Neuronal stem cell (in vitro differentiated cells): Measurements from ENCODE around the gene LTBP1.
"Not testable (repeated sequence)": the region's sequence is repeated elsewhere in the genome, so short reads cannot be mapped to it uniquely, and the experiment has no call there.

Experiments
- DNase-seq: peaks from one replicate; pipeline ENCODE4 v3.0.0-alpha.2; 2013; ENCODE audit warnings: low spot score
- H2AFZ ChIP-seq: one replicate; pipeline ENCODE4 v1.6.1; 2013; ENCODE audit warnings: mild to moderate bottlenecking, low read length, inconsistent platforms
- H2AK5ac ChIP-seq: 2 replicates; pipeline ENCODE4 v1.6.1; 2013; ENCODE audit warnings: low read depth, mild to moderate bottlenecking, inconsistent platforms, low read length, moderate library complexity, mixed read lengths
- H2BK120ac ChIP-seq: 2 replicates; pipeline ENCODE4 v1.6.1; 2013; ENCODE audit warnings: low read depth, mild to moderate bottlenecking, inconsistent platforms, low read length, moderate library complexity, mixed read lengths
- H2BK12ac ChIP-seq: one replicate; pipeline ENCODE4 v1.6.1; 2013; ENCODE audit warnings: low read length, inconsistent platforms
- H2BK15ac ChIP-seq: 2 replicates; pipeline ENCODE4 v1.6.1; 2013; ENCODE audit warnings: mild to moderate bottlenecking, low read length, inconsistent platforms, mixed read lengths
- H2BK5ac ChIP-seq: one replicate; pipeline ENCODE4 v1.6.1; 2013; ENCODE audit warnings: inconsistent platforms, mild to moderate bottlenecking, low read length, moderate library complexity
- H3K14ac ChIP-seq: one replicate; pipeline ENCODE4 v1.6.1; 2013; ENCODE audit warnings: low read length, inconsistent platforms
- H3K18ac ChIP-seq: 2 replicates; pipeline ENCODE4 v1.6.1; 2013; ENCODE audit warnings: low read length, inconsistent platforms
- H3K23ac ChIP-seq: 2 replicates; pipeline ENCODE4 v1.6.1; 2013; ENCODE audit warnings: low read depth, mild to moderate bottlenecking, mixed read lengths, low read length, inconsistent platforms; ENCODE audit not compliant: poor library complexity
- H3K27ac ChIP-seq: replicated peaks from 3 replicates; pipeline ENCODE4 v1.5.1; 2013; ENCODE audit warnings: low read length, inconsistent platforms
- H3K27me3 ChIP-seq, 3 experiments: 2 replicates each; pipeline ENCODE4 v1.6.1; 2013; ENCODE audit warnings: low read length in 3 of 3, mild to moderate bottlenecking in 2 of 3, inconsistent platforms in 1 of 3, low read depth in 1 of 3, mixed read lengths in 1 of 3, moderate library complexity in 1 of 3; ENCODE audit not compliant: control insufficient read depth in 3 of 3, insufficient read depth in 3 of 3
- H3K36me3 ChIP-seq, 2 donors: replicated peaks in 1 of 2; 2 replicates each; pipeline ENCODE4 v1.6.1; 2013; ENCODE audit warnings: low read length in 2 of 2; ENCODE audit not compliant: control insufficient read depth in 2 of 2, insufficient read depth in 2 of 2
- H3K4ac ChIP-seq: 2 replicates; pipeline ENCODE4 v1.6.1; 2013; ENCODE audit warnings: inconsistent platforms, mild to moderate bottlenecking, low read length, moderate library complexity
- H3K4me1 ChIP-seq, 2 donors: 1 replicate in 1 of 2; 2 replicates in 1 of 2; pipeline ENCODE4 v1.6.1; 2013; ENCODE audit warnings: low read length in 2 of 2, low read depth in 1 of 2; ENCODE audit not compliant: control insufficient read depth in 2 of 2, insufficient read depth in 1 of 2
- H3K4me2 ChIP-seq: one replicate; pipeline ENCODE4 v1.6.1; 2013; ENCODE audit warnings: mild to moderate bottlenecking, low read length, inconsistent platforms; ENCODE audit not compliant: insufficient read depth, poor library complexity, severe bottlenecking
- H3K4me3 ChIP-seq, 2 donors: 2 replicates each; pipeline ENCODE4 v1.5.1; 2013; ENCODE audit warnings: low read length in 2 of 2, mild to moderate bottlenecking in 2 of 2, inconsistent platforms in 1 of 2, moderate library complexity in 1 of 2
- H3K79me1 ChIP-seq: one replicate; pipeline ENCODE4 v1.6.1; 2013; ENCODE audit warnings: low read depth, mild to moderate bottlenecking, inconsistent platforms, low read length, moderate library complexity
- H3K9ac ChIP-seq: one replicate; pipeline ENCODE4 v1.6.1; 2013; ENCODE audit warnings: mild to moderate bottlenecking, low read depth, low read length, inconsistent platforms; ENCODE audit not compliant: poor library complexity
- H3K9me3 ChIP-seq, 2 donors: replicated peaks in 1 of 2; 2 replicates each; pipeline versions ENCODE3 to v1.6.1; 2013; ENCODE audit warnings: low read length in 2 of 2, mild to moderate bottlenecking in 2 of 2, inconsistent platforms in 1 of 2, low read depth in 1 of 2, mixed read lengths in 1 of 2, moderate library complexity in 1 of 2; ENCODE audit not compliant: control insufficient read depth in 2 of 2, insufficient read depth in 1 of 2
- H4K8ac ChIP-seq: one replicate; pipeline ENCODE4 v1.6.1; 2013; ENCODE audit warnings: low read depth, mild to moderate bottlenecking, inconsistent platforms, low read length, moderate library complexity
- H4K91ac ChIP-seq: one replicate; pipeline ENCODE4 v1.6.1; 2013; ENCODE audit warnings: low read length, low read depth, mild to moderate bottlenecking, inconsistent platforms; ENCODE audit not compliant: poor library complexity
- WGBS, 2 donors: extraction: QIAGEN DNeasy Blood & Tissue Kit; methylation state at CpG; one replicate each; pipeline ENCODE4 v1.1.7; 2013; ENCODE audit warnings: missing lambda C conversion rate in 2 of 2, mixed read lengths in 1 of 2; ENCODE audit not compliant: insufficient read length in 2 of 2, insufficient replicate concordance in 1 of 2; ENCODE audit errors: extremely low coverage in 2 of 2; 5-methylcytosine and 5-hydroxymethylcytosine counted together

LTBP1 gene

GRCh38 chr2:33052795-33053194 lies 106.0 kb downstream of the LTBP1 start:
- H3K18ac ChIP-seq, H3K4me3 ChIP-seq, H3K27me3 ChIP-seq, H2BK5ac ChIP-seq, H2AFZ ChIP-seq, H4K91ac ChIP-seq, H3K4ac ChIP-seq, H3K27ac ChIP-seq, H2AK5ac ChIP-seq, H3K36me3 ChIP-seq, H3K4me2 ChIP-seq, H2BK12ac ChIP-seq, H3K23ac ChIP-seq, H2BK120ac ChIP-seq, H3K9ac ChIP-seq, DNase-seq, H2BK15ac ChIP-seq, H3K79me1 ChIP-seq, H3K9me3 ChIP-seq, H4K8ac ChIP-seq, H3K4me1 ChIP-seq, H3K14ac ChIP-seq: not testable (repeated sequence)
- WGBS, 2 donors, result no CpG with 5 or more reads among the region's 11 CpGs

GRCh38 chr2:33056170-33056569 lies 109.4 kb downstream of the LTBP1 start:
- no peak for DNase-seq
- no peaks in the 10 kb centered on the region for H3K36me3 ChIP-seq
- no peak overlapping the region for H2BK15ac ChIP-seq
- no peak overlapping the region for H3K4me3 ChIP-seq
- no peaks in the 10 kb centered on the region for H3K9me3 ChIP-seq
- H3K18ac ChIP-seq, result no peak overlapping the region
- H2AFZ ChIP-seq, result no peak overlapping the region
- no peak overlapping the region for H3K4ac ChIP-seq
- no CpG with 5 or more reads among the region's 12 CpGs for WGBS, 2 donors
- no peak overlapping the region for H3K23ac ChIP-seq
- H3K27ac ChIP-seq, result no peak overlapping the region
- H4K91ac ChIP-seq, result no peak overlapping the region
- H2BK12ac ChIP-seq, result no peak overlapping the region
- H3K27me3 ChIP-seq, result no peaks in the 10 kb centered on the region
- H4K8ac ChIP-seq, result no peak overlapping the region
- H3K4me1 ChIP-seq, result peaks cover 0 to 1% of the 10 kb centered on the region in 2 donors
- H3K14ac ChIP-seq, result no peak overlapping the region
- no peak overlapping the region for H3K9ac ChIP-seq
- H2BK120ac ChIP-seq, result no peak overlapping the region
- H3K79me1 ChIP-seq, result peaks cover 3% of the 10 kb centered on the region
- no peak overlapping the region for H3K4me2 ChIP-seq
- H2AK5ac ChIP-seq, result no peak overlapping the region
- H2BK5ac ChIP-seq, result no peak overlapping the region

GRCh38 chr2:33057307-33058028 lies 110.7 kb downstream of the LTBP1 start:
- not testable (repeated sequence) for H3K79me1 ChIP-seq, H4K8ac ChIP-seq, H3K4me1 ChIP-seq, H3K4ac ChIP-seq, H3K27me3 ChIP-seq, H3K36me3 ChIP-seq, H2AK5ac ChIP-seq, H3K14ac ChIP-seq, H2BK120ac ChIP-seq, DNase-seq, H3K9me3 ChIP-seq, H2BK5ac ChIP-seq, H2BK12ac ChIP-seq, H3K23ac ChIP-seq, H2AFZ ChIP-seq, H3K18ac ChIP-seq, H4K91ac ChIP-seq, H3K4me2 ChIP-seq, H3K4me3 ChIP-seq, H2BK15ac ChIP-seq, H3K9ac ChIP-seq, H3K27ac ChIP-seq
- WGBS, 2 donors, result no CpG with 5 or more reads among the region's 39 CpGs

GRCh38 chr2:33058716-33059470 lies 112.1 kb downstream of the LTBP1 start:
- no peak overlapping the region for H2BK120ac ChIP-seq

More at GRCh38 chr2:33058716-33059470, 112.1 kb downstream of the LTBP1 start:
- Histone ChIP-seq H3K9me3 (no peaks in the 10 kb centered on the region), H3K4me2 (no peak overlapping the region), H3K79me1 (peaks cover 1% of the 10 kb centered on the region), H2BK12ac (no peak overlapping the region), H2BK15ac (no peak overlapping the region), H3K14ac (no peak overlapping the region), H4K91ac (no peak overlapping the region), H3K36me3 (no peaks in the 10 kb centered on the region), H2BK5ac (no peak overlapping the region), H3K4me3 (no peak overlapping the region), H2AFZ (no peak overlapping the region), H3K18ac (no peak overlapping the region), H2AK5ac (no peak overlapping the region), H3K27me3 (no peaks in the 10 kb centered on the region), H3K4ac (no peak overlapping the region), H3K9ac (no peak overlapping the region), H3K27ac (no peak overlapping the region), H3K23ac (no peak overlapping the region), H4K8ac (no peak overlapping the region), H3K4me1 (peaks cover 0 to 1% of the 10 kb centered on the region in 2 donors)
- WGBS, 2 donors, result no CpG with 5 or more reads among the region's 8 CpGs
- DNase-seq, result no peak
